GM21515 (cell line): ENCODE measurements around the gene ATP1B1.
A peak's percentile ranks its signal among the peaks of the same experiment; 100 is the strongest.
"Not testable (repeated sequence)": the region's sequence is repeated elsewhere in the genome, so short reads cannot be mapped to it uniquely, and the experiment has no call there.

Source experiments
- ATAC-seq: cut with Tn5 transposase; IDR thresholded peaks from one replicate; pipeline ENCODE4 v1.9.1; 2021; ENCODE audit not compliant: unreplicated experiment

The ATP1B1 gene

GRCh38 chr1:169113613-169114119 is 7.2 kb downstream of the ATP1B1 start:
- ATAC-seq: no peak

GRCh38 chr1:169115891-169116585 is 9.5 kb downstream of the ATP1B1 start:
- peak; percentile 62 for ATAC-seq

GRCh38 chr1:169117014-169117413 is 10.5 kb downstream of the ATP1B1 start:
- no peak for ATAC-seq

GRCh38 chr1:169117599-169117998 is 11.1 kb downstream of the ATP1B1 start:
- no peak for ATAC-seq

GRCh38 chr1:169118227-169118626 is 11.7 kb downstream of the ATP1B1 start:
- no peak for ATAC-seq

GRCh38 chr1:169119405-169119804 is 12.9 kb downstream of the ATP1B1 start:
- ATAC-seq: no peak

GRCh38 chr1:169120066-169120465 is 13.6 kb downstream of the ATP1B1 start:
- no peak for ATAC-seq

- ATAC-seq: no peak
These were observed 14.8 kb downstream of the ATP1B1 start for GRCh38 chr1:169121146-169121923.

- peak; percentile 64 for ATAC-seq
These were observed 16.5 kb downstream of the ATP1B1 start for GRCh38 chr1:169122976-169123375.

GRCh38 chr1:169124459-169124858 is 18.0 kb downstream of the ATP1B1 start:
- no peak for ATAC-seq

- ATAC-seq: not testable (repeated sequence)
These were observed 19.1 kb downstream of the ATP1B1 start for GRCh38 chr1:169125597-169125996.

- no peak for ATAC-seq
These were observed 19.8 kb downstream of the ATP1B1 start for GRCh38 chr1:169126335-169126734.

- no peak for ATAC-seq
These were observed 20.8 kb downstream of the ATP1B1 start for GRCh38 chr1:169127305-169127704.

GRCh38 chr1:169128562-169128961 is 22.1 kb downstream of the ATP1B1 start:
- no peak for ATAC-seq

- ATAC-seq: no peak
These were observed 22.8 kb downstream of the ATP1B1 start for GRCh38 chr1:169129109-169129784.

GRCh38 chr1:169130683-169131082 is 24.2 kb downstream of the ATP1B1 start:
- ATAC-seq: no peak

- no peak for ATAC-seq
These were observed 26.2 kb downstream of the ATP1B1 start for GRCh38 chr1:169132512-169133227.

- ATAC-seq: no peak
These were observed 26.7 kb downstream of the ATP1B1 start for GRCh38 chr1:169133228-169133576.

GRCh38 chr1:169133801-169134502 is 27.5 kb downstream of the ATP1B1 start:
- no peak for ATAC-seq

- no peak for ATAC-seq
These were observed 30.9 kb downstream of the ATP1B1 start for GRCh38 chr1:169137357-169137756.
